BE2C (cell line): ENCODE measurements around the gene BAHCC1.

ENCODE experiments used
- DNase-seq: peaks from one replicate; pipeline ENCODE4 v3.0.0-alpha.2; 2020
- H3K27me3 ChIP-seq: fragments of 250-450 bp; sonication (Bioruptor Pico); 2 replicates; pipeline ENCODE4 v1.5.1; 2020; ENCODE audit warnings: mild to moderate bottlenecking
- H3K36me3 ChIP-seq: fragments of 250-450 bp; sonication (Bioruptor Pico); 2 replicates; pipeline ENCODE4 v1.5.1; 2020; ENCODE audit warnings: mild to moderate bottlenecking
- H3K4me1 ChIP-seq: fragments of 250-450 bp; sonication (Bioruptor Pico); 2 replicates; pipeline ENCODE4 v1.5.1; 2020
- H3K4me3 ChIP-seq: 2 replicates; pipeline ENCODE4 v1.5.1; 2011; ENCODE audit warnings: low read depth, low read length
- H3K9me3 ChIP-seq: fragments of 250-450 bp; sonication (Bioruptor Pico); 2 replicates; pipeline ENCODE4 v1.5.1; 2020
- TF ChIP-seq, protein P1 (sequence below): IDR thresholded peaks from 2 replicates; pipeline ENCODE4 v1.5.1; 2012; ENCODE audit warnings: mild to moderate bottlenecking, low read depth, low read length

Gene BAHCC1

DNA sequence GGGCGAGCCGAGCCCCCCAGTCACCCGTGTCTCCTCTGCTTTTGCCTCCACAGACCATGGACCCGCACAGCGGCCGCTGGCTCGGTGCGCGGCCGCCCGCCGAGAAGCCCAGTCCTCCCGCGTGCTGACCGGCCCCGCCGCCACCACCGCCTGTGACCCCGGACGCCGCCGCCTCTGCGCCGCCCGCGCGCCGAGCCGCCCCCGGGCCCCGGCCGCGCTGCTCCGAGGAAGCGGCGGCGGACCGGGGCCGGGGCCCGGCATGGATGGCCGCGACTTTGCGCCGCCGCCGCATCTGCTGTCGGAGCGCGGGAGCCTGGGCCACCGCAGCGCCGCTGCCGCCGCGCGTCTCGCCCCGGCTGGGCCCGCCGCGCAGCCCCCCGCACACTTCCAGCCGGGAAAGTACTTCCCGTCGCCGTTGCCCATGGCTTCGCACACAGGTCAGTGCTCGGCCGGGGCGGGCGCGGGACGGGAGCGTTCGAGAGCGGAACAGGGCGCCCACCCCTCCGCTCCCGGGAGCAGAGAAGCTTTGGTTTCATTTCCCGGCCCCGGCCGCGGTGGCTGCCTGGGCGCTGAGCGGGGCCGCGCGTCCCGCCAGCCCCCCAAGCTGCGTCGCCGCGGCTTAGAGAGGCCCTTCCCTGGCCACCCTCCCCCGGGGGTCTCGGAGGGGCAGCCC is 4.4 kb downstream of the BAHCC1 start:
- TF ChIP-seq, protein P1, sequence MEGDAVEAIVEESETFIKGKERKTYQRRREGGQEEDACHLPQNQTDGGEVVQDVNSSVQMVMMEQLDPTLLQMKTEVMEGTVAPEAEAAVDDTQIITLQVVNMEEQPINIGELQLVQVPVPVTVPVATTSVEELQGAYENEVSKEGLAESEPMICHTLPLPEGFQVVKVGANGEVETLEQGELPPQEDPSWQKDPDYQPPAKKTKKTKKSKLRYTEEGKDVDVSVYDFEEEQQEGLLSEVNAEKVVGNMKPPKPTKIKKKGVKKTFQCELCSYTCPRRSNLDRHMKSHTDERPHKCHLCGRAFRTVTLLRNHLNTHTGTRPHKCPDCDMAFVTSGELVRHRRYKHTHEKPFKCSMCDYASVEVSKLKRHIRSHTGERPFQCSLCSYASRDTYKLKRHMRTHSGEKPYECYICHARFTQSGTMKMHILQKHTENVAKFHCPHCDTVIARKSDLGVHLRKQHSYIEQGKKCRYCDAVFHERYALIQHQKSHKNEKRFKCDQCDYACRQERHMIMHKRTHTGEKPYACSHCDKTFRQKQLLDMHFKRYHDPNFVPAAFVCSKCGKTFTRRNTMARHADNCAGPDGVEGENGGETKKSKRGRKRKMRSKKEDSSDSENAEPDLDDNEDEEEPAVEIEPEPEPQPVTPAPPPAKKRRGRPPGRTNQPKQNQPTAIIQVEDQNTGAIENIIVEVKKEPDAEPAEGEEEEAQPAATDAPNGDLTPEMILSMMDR: no peak
- peak overlapping the region; percentile 58 for H3K4me3 ChIP-seq
- DNase-seq: no peak
- no peaks in the 10 kb centered on the region for H3K36me3 ChIP-seq
- no peaks in the 10 kb centered on the region for H3K9me3 ChIP-seq
- peaks cover 23% of the 10 kb centered on the region for H3K27me3 ChIP-seq
- peaks cover 22% of the 10 kb centered on the region for H3K4me1 ChIP-seq

DNA sequence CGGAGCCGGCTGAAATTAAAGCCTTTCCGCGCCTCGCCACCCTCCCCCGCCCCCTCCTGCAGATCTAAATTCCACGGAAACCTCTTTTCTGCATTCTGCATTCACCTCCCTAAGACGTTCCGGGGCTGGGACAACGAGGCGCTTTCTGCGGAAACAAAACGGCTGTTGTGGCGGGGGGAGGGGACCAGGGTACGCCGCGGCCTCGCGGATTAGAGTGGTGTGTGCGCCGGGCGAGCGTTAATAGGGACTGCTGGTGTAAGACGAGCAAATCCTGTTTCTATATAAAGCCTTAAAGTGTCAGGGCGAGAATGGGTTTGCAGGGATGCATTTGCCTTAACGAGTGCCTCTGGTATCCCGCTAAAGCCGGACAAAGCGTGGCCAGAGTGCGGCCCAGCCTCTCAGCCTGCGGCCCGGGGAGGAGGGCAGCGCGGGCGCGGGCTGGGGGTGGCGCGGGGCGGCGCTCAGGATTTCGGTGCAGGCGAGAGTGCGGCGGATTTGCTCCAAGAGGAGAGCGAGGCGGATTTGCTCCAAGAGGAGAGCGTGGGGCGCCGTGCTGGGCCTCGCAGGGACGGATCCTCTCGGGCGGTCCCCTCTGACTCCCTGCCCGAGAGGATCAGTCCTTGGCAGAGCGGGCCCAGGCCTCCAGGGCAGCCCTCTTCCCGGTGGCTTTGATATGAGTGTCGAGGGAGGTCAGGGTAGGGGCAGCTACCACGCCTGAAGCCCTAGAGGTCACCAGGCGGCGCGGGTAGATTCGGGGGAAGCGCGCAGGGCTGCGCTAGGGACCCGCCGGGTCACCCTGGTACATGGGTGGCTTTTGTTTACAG is 5.1 kb downstream of the BAHCC1 start:
- DNase-seq: no peak
- Histone ChIP-seq H3K27me3 (peaks cover 23% of the 10 kb centered on the region), H3K4me1 (peaks cover 25% of the 10 kb centered on the region), H3K4me3 (peak overlapping the region; percentile 58), H3K9me3 (no peaks in the 10 kb centered on the region), H3K36me3 (no peaks in the 10 kb centered on the region)
- TF ChIP-seq, protein P1: no peak

DNA sequence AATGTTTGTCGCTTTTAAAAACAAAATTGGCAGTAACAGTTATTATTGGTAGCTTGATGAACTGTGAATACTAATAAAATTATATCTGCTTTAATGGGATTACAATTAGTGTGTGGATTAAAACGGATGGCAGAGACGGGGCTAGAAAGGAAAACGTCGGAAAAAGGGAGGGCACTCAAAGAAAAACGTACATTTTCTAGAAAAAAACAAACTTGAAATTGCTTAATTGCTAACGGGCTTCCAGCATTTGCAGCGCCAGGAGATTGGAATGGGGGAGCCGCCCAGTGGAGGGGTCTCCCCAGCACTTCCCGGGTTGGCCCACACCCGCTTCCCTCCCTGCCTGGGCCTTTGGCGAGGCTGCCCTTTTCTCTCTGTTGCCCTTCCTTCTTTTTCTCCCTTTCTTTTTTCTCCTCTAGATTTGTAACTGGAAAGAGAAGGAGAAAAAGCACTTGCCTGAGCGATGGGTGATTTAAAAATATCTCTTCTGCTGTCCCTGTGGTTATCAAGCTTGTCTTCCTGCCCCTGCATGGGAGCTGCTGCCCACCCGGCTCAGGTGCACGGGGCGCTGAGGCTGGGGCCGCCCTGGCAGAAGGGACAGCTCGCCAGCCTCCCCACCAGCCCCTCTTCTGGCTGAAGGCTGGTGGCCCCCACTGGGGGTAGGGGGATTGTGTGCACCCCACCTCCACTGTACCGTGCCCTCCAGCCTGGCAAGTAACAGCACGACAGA is 5.9 kb downstream of the BAHCC1 start:
- Histone ChIP-seq H3K4me1 (peaks cover 33% of the 10 kb centered on the region), H3K36me3 (no peaks in the 10 kb centered on the region), H3K4me3 (no peak overlapping the region), H3K9me3 (no peaks in the 10 kb centered on the region), H3K27me3 (peaks cover 20% of the 10 kb centered on the region)
- TF ChIP-seq, protein P1: no peak
- DNase-seq: no peak

DNA sequence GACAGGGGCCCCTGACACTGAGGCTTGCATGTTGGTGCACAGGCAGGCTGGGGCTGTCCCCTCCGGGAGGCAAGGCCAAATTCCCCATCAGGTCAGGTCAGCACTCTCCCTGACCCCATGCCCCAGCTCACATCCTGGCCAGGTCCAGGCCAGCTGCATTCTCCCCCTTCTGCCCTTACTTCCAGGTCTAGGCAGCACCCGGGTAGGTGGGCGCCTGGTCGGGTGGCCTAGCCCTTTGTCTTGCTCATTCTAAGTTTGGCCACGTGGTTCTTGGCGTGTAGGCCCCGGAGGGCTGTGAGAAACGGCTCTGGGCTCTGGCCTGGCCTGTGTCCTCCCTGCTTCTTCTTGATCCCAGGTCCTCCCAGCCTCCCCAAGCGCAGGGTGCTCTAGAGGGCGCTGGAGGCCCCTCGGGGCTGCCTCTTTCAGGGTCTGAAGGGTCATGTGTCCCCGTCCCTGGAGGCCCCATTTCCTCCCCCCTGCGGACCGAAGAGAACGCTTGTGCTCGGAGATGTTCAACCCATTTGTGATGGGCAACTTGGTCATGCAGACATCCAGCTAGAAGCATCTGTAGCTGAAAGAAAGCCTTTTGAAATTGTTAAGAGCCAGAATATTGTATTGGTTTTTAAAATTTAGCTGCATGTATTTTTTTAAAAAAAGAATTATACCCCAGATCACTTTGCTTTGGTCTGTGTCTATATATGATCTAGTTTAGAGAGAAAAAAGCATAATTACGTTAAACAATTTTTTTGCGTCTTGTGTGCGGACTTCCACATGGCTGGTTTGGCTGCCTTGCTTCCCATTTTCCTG is 6.7 kb downstream of the BAHCC1 start:
- H3K27me3 ChIP-seq: peaks cover 13% of the 10 kb centered on the region
- H3K36me3 ChIP-seq: no peaks in the 10 kb centered on the region
- peak; percentile 58 for DNase-seq
- no peaks in the 10 kb centered on the region for H3K9me3 ChIP-seq
- peaks cover 41% of the 10 kb centered on the region for H3K4me1 ChIP-seq
- H3K4me3 ChIP-seq: no peak overlapping the region
- TF ChIP-seq, protein P1: peak; percentile 55

DNA sequence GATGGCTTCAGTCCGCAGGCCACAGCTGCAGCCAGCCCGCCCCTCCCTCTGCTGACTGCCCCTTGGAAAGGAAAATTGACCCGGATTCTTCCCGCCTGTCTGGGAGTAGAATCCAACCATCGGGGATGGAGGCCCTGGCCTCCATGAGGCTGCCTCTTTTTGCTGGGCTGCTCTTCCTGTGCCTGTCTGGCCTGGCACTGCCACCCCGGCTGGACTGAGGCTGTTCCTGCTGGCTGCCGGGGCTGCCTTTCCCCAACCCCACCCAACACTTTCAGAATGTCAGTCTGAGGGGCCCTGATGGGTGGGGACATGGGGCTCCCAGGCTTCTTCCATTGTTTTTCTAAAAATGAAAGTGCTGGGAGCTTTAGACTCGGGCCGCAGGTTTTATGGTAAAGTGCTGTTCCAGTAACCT is 7.3 kb downstream of the BAHCC1 start:
- TF ChIP-seq, protein P1: no peak
- Histone ChIP-seq H3K36me3 (no peaks in the 10 kb centered on the region), H3K27me3 (peaks cover 13% of the 10 kb centered on the region), H3K9me3 (no peaks in the 10 kb centered on the region), H3K4me1 (peaks cover 47% of the 10 kb centered on the region), H3K4me3 (no peak overlapping the region)
- DNase-seq: no peak
